Pulmonary artery endothelial cell (primary cell): Measurements from ENCODE around the gene ACTRT2. TPM values are rescaled to one million over a fixed set of nuclear protein-coding genes. Genes with fewer than 3 reads are reported as not detected.

Source experiments
- DNase-seq: peaks from one replicate; pipeline ENCODE4 v3.0.0-alpha.2; 2011; ENCODE audit warnings: low read depth, low spot score
- total RNA-seq: library from RNA; depleted of rRNA; stranded (reverse); fragments of >200 nt; gene quantifications from 2 replicates; pipeline ENCODE4 v1.2.3, GENCODE V29; 2014

Gene ACTRT2
- total RNA-seq, 1 donor from 2014 or later, result not detected

GRCh38 chr1:3017440-3018050 lies 3.7 kb upstream of the ACTRT2 start:
- DNase-seq, result no peak

GRCh38 chr1:3018051-3018471 lies 3.2 kb upstream of the ACTRT2 start:
- no peak for DNase-seq

GRCh38 chr1:3018576-3018975 lies 2.7 kb upstream of the ACTRT2 start:
- no peak for DNase-seq

- DNase-seq, result no peak
Measured at GRCh38 chr1:3019007-3019515, 2.2 kb upstream of the ACTRT2 start.

- DNase-seq, result no peak
Measured at GRCh38 chr1:3019516-3020051, 1.7 kb upstream of the ACTRT2 start.

- DNase-seq, result no peak
Measured at GRCh38 chr1:3020263-3020909, 881 bp upstream of the ACTRT2 start.

- DNase-seq, result no peak
Measured at GRCh38 chr1:3021801-3022401, 634 bp downstream of the ACTRT2 start.

GRCh38 chr1:3022511-3022973 lies 1.3 kb downstream of the ACTRT2 start:
- DNase-seq, result no peak

- DNase-seq, result no peak
Measured at GRCh38 chr1:3022976-3023375, 1.7 kb downstream of the ACTRT2 start.

GRCh38 chr1:3024019-3024418 lies 2.8 kb downstream of the ACTRT2 start:
- no peak for DNase-seq

GRCh38 chr1:3024588-3024987 lies 3.3 kb downstream of the ACTRT2 start:
- no peak for DNase-seq

GRCh38 chr1:3026124-3026523 lies 4.9 kb downstream of the ACTRT2 start:
- DNase-seq, result no peak

GRCh38 chr1:3026581-3027391 lies 5.5 kb downstream of the ACTRT2 start:
- DNase-seq, result no peak

- no peak for DNase-seq
Measured at GRCh38 chr1:3027611-3028371, 6.5 kb downstream of the ACTRT2 start.

- DNase-seq, result no peak
Measured at GRCh38 chr1:3028531-3029282, 7.4 kb downstream of the ACTRT2 start.

GRCh38 chr1:3029481-3029961 lies 8.3 kb downstream of the ACTRT2 start:
- DNase-seq, result no peak

- DNase-seq, result no peak
Measured at GRCh38 chr1:3029991-3030662, 8.9 kb downstream of the ACTRT2 start.

- no peak for DNase-seq
Measured at GRCh38 chr1:3030663-3031381, 9.6 kb downstream of the ACTRT2 start.
